NCI-H2107 (cell line): ENCODE results near the gene GOLT1A.
A peak's percentile ranks its signal among the peaks of the same experiment; 100 is the strongest.

Source experiments
- DNase-seq: peaks from one replicate; lab custom pipeline; 2025; lab: John Stamatoyannopoulos, UW

The GOLT1A gene

GRCh38 chr1:204155881-204156280 lies 57.9 kb downstream of the GOLT1A start:
- DNase-seq, result no peak

GRCh38 chr1:204154568-204155255 lies 59.1 kb downstream of the GOLT1A start:
- peak; percentile 49 for DNase-seq

GRCh38 chr1:204153667-204154066 lies 60.1 kb downstream of the GOLT1A start:
- no peak for DNase-seq

GRCh38 chr1:204152310-204153044 lies 61.3 kb downstream of the GOLT1A start:
- no peak for DNase-seq

- peak; percentile 43 for DNase-seq
Observed at GRCh38 chr1:204151552-204152309, 62.1 kb downstream of the GOLT1A start, which contains the start of gene ETNK2. ETNK2 (minus strand) TSS chr1:204152044; CDS start chr1:204151852, 192 bp downstream.

GRCh38 chr1:204150702-204151551 lies 62.9 kb downstream of the GOLT1A start:
- no peak for DNase-seq

- DNase-seq, result no peak
Observed at GRCh38 chr1:204149635-204150565, 63.9 kb downstream of the GOLT1A start.

GRCh38 chr1:204149107-204149506 lies 64.7 kb downstream of the GOLT1A start:
- no peak for DNase-seq
